ENCODE measurements around the gene NRM. TPM values are rescaled to one million over a fixed set of nuclear protein-coding genes. Genes with fewer than 3 reads are reported as not detected.

NRM gene
- total RNA-seq, 1 experiment from 2014 or later, result 5.3 TPM

DNA sequence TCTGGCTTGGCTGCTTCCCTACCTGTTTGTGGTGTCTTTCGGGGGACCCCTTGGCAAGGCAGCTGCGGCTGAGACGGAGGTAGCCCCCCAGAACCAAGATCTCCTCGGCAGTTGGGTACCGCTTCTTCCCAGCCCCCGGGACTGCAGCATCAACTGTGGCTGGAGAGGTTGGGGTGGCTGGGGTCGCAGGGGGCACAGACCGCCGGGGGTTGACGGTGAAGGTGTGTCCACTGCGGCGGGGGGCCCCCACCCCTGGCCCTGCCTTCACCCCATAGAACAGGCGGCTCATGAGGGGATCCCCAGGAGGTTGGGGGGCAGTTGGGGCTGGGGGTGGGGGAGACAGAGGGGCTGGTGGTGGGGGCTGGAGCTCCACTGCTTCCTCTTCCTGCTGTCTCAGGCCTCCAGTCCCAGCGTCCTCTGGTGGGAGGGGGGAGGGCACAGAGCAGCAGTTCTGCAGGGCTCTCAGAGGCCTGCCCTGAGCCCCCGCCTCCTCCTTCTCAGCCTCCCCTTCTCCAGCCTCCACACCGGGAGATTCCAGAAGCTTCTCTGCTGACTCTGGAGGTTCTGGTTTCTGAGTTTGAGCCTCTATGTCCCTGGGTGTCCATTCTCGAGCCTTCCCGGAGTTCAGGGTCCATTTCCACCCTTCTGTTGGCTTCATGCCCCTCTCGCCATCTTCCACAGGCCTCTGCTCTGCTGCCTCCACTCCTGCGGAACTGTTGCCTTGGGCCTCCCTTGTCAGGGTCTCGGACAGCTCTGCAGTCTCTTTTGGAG lies 6.2 kb downstream of the NRM start:
- TF ChIP-seq, protein P1, sequence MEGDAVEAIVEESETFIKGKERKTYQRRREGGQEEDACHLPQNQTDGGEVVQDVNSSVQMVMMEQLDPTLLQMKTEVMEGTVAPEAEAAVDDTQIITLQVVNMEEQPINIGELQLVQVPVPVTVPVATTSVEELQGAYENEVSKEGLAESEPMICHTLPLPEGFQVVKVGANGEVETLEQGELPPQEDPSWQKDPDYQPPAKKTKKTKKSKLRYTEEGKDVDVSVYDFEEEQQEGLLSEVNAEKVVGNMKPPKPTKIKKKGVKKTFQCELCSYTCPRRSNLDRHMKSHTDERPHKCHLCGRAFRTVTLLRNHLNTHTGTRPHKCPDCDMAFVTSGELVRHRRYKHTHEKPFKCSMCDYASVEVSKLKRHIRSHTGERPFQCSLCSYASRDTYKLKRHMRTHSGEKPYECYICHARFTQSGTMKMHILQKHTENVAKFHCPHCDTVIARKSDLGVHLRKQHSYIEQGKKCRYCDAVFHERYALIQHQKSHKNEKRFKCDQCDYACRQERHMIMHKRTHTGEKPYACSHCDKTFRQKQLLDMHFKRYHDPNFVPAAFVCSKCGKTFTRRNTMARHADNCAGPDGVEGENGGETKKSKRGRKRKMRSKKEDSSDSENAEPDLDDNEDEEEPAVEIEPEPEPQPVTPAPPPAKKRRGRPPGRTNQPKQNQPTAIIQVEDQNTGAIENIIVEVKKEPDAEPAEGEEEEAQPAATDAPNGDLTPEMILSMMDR (IDR thresholded peaks at IDR 0.05; ENCODE audit: unreplicated experiment), result no peak
- peaks cover 44% of the 10 kb centered on the region for H3K36me3 Mint-ChIP-seq (ENCODE audit: insufficient read depth, unreplicated experiment)
- BruUV-seq (replicated peaks), result no TSS peak
- CTCF ChIA-PET, result interaction anchor here (0.6 to 17.5 kb wide), 8 partner anchors 9 to 221 kb away, joined by 3 to 537 read pairs (median 4); partner anchors contain the start of genes MDC1 and TUBB
- no peak for DNase-seq (ENCODE audit: unreplicated experiment)
- peaks cover 63% of the 10 kb centered on the region for H3K4me1 Mint-ChIP-seq (ENCODE audit: insufficient read depth, unreplicated experiment)
- intact Hi-C loops (cut with micrococcal nuclease), result loop anchor here (5.0 kb wide), 1 partner anchor 138 kb away; no protein-coding TSS in a partner anchor
- no peaks in the 10 kb centered on the region for H3K9me3 Mint-ChIP-seq (ENCODE audit: unreplicated experiment)
- POLR2A ChIA-PET, result interaction anchor here (0.6 to 6.5 kb wide), 12 partner anchors 11 to 395 kb away, joined by 3 to 251 read pairs (median 5); partner anchors contain the start of genes DDR1, MDC1, MRPS18B and PPP1R10
- no peaks in the 10 kb centered on the region for H3K27me3 Mint-ChIP-seq (ENCODE audit: insufficient read depth, unreplicated experiment)
- H3K4me3 Mint-ChIP-seq (ENCODE audit: unreplicated experiment), result peak overlapping the region; percentile 94
- H3K27ac Mint-ChIP-seq (ENCODE audit: low read depth, unreplicated experiment), result peak overlapping the region; percentile 80

DNA sequence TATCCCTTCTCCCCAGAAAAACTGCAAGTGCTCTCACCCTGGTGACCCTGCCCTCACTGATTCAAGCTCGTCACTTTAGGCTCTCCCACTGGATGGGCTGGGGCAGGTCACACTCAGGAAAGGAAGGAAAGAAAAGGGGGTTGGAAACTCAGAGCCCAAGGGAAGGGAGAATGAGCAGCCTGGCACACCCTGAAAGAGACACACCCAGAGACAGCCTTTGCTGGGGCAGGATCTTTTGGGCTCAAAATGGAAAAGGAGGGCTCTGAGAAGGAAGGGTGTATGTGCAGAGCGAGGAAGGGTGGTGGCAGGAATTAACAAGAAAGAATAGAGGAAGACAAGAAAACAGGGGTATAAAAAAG lies 6.8 kb downstream of the NRM start:
- POLR2A ChIA-PET, result interaction anchor here (0.6 to 6.5 kb wide), 14 partner anchors 11 to 280 kb away, joined by 3 to 251 read pairs (median 4); partner anchors contain the start of genes DDR1, DHX16, FLOT1 and MDC1
- Mint-ChIP-seq H3K36me3 (ENCODE audit: insufficient read depth, unreplicated experiment) (peaks cover 50% of the 10 kb centered on the region), H3K27ac (ENCODE audit: low read depth, unreplicated experiment) (peak overlapping the region; percentile 80), H3K4me3 (ENCODE audit: unreplicated experiment) (peak overlapping the region; percentile 94), H3K9me3 (ENCODE audit: unreplicated experiment) (no peaks in the 10 kb centered on the region), H3K4me1 (ENCODE audit: insufficient read depth, unreplicated experiment) (peaks cover 61% of the 10 kb centered on the region), H3K27me3 (ENCODE audit: insufficient read depth, unreplicated experiment) (no peaks in the 10 kb centered on the region)
- CTCF ChIA-PET, result interaction anchor here (0.7 to 17.5 kb wide), 3 partner anchors 43 to 66 kb away, joined by 3 to 537 read pairs (median 3); partner anchors contain the start of genes MDC1 and TUBB
- DNase-seq (ENCODE audit: unreplicated experiment), result no peak
- no TSS peak for BruUV-seq (replicated peaks)
- TF ChIP-seq, protein P1 (IDR thresholded peaks at IDR 0.05; ENCODE audit: unreplicated experiment), result no peak
- intact Hi-C loops (cut with micrococcal nuclease), result no loop called here

DNA sequence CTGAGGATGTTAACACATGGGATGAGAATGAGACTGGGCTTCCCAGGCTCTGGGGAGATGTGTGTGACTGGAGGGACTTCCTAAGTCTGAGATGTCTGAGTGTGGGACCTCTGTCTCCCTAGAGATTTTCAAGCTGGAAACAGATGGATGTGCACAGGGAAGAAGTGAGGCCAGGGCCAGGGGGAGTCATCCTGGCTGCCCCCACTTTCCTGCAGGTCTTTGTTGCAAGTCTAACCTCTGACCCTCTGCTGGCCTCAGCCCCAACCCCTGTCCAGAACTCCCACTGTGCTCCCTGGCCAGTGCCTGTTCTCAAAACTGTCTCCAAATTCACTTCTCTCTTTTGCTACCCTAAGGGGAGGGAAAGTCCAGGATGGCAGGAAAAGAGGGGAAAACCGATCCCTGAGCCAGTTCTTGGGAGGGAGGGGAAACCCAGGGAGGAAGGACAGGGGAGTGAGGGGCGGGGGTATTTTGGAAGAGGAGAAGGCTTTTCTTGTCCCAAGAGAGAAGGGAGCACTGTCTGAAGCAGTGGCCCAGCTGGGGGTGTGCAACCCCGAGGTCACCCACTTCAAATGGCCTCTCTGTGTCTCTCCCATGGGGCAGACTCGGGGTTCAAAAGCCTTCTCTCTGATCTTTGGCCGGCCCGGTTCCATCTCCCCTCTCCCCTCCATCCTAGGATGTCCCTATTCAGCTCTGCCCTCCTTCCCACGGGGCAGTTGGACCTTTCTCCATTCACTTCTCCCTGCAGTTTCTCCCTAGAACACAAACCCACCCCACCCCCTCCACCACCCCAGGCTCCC lies 7.4 kb downstream of the NRM start:
- Mint-ChIP-seq H3K36me3 (ENCODE audit: insufficient read depth, unreplicated experiment) (peaks cover 56% of the 10 kb centered on the region), H3K27me3 (ENCODE audit: insufficient read depth, unreplicated experiment) (no peaks in the 10 kb centered on the region), H3K27ac (ENCODE audit: low read depth, unreplicated experiment) (peak overlapping the region; percentile 80), H3K4me1 (ENCODE audit: insufficient read depth, unreplicated experiment) (peaks cover 56% of the 10 kb centered on the region), H3K9me3 (ENCODE audit: unreplicated experiment) (no peaks in the 10 kb centered on the region), H3K4me3 (ENCODE audit: unreplicated experiment) (peak overlapping the region; percentile 94)
- no TSS peak for BruUV-seq (replicated peaks)
- ChIA-PET POLR2A (interaction anchor here (0.6 to 6.5 kb wide), 14 partner anchors 11 to 280 kb away, joined by 3 to 251 read pairs (median 6); partner anchors contain the start of genes DDR1, DHX16, FLOT1 and MDC1), CTCF (interaction anchor here (0.7 to 17.5 kb wide), 3 partner anchors 43 to 65 kb away, joined by 3 to 537 read pairs (median 3); partner anchors contain the start of genes MDC1 and TUBB)
- DNase-seq (ENCODE audit: unreplicated experiment), result peak; percentile 39
- intact Hi-C loops (cut with micrococcal nuclease), result no loop called here
- TF ChIP-seq, protein P1 (IDR thresholded peaks at IDR 0.05; ENCODE audit: unreplicated experiment), result no peak

Measured in MCF 10A (cell line).